Measurements from ENCODE around the gene ANKRD34B.

The ANKRD34B gene

DNA sequence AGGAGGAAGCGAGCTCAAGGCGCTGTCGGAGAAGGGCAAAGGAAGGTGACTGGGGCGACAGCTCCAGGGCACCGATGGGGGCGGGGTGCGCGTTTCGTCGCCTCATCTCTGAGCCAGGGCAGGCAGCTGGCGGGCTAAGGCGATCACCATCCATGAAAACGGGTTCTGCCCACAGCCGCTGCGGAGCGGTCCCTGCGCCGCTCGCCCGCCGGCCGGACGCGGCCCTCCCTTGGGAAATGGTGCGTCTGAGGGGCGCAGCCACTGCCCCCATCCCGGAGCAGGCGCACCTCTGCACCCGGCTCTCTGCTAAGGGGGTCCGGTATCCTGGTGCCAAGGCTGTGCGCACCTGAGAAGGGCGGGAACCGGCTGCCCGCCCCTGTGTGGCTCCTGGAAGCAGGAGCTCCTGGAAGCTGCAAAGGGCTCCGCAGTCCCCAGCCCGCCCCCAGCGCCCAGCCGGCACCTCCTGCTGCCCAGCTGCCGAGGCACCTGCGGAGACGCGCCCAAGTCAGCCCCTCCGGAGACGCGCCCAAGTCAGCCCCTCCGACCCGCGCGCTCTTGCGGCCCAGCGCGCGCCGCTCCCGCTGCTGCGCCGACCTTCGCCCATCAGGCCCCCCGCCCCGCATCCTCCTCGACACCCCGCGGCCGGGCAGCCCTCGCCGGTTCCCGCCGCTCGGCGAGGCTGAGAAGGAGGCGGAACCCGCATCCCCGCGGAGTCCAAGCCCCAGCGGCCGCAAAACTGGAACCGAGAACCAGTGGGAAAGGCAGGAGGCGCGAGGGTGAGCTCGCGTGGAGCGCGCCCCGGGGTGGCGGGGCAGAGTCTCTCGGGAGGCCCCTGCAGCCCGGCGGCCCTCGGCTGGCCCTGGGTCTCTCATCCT is 757 bp downstream of the ANKRD34B start:
- no peak for DNase-seq (ENCODE audit: low read depth in 2 of 2)

DNA sequence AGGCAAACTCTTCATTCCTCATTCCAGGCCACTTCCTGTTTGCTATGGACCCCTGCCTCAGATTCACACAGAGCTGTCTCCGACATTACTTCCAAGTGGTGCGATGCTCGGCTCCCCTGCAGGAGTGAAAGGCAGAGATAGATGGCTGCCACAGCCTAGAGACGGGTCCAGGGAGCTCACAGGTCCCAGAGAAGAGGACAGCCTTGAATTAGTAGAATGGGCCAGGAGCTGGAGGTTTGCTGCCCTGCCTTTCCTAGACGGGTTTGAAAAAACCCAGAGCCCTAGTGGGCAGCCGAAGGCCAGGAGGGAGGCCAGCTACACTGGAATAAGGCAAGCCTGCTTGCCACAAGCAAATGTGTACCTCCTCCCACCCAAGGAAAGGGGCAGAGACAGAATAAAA is 1.8 kb downstream of the ANKRD34B start:
- DNase-seq (ENCODE audit: low read depth in 2 of 2): no peak

DNA sequence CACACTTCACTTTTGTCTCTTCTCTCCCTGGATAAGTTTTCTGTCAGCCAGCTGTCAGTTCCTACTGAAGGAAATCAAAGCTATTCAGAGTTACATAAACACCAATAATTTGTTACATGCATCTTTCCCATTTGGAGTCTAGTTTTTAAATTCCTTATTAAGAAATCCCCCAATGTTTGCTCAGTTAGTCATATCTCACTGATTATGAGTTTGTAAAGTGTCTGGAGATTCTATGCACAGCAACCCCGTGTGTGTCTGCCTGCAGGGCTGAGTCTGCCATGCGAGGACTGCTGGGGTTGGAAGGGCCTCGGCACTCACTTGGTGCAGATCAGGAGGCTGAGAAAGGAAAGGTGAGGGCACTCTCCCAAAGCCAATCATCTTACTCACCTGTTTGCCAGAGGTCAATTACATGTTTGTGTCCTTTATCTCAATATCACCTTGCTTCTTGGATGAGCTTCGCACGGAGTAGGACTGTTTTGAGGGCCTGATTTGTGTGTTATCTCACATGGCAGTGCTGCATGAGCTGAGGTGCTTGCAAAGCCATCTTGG is 3.3 kb downstream of the ANKRD34B start:
- DNase-seq (ENCODE audit: low read depth in 2 of 2): no peak

DNA sequence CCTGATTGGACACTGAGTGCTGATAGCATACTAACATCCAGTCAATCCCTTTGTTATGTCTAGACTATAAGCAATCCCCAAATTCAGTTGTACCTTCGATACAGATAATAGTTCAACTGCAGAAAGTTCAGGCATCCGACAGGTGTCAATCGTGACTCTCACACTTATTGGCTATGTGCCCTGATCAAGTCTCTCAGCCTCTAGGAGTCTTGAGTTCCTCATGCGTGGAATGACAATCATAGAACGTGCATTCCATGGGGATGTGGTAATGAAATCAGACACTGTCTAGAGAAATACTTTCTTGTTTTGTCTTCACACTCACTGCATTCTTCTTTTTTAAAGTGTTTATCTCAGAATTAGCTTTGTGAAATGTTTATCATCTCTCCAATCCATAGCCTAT is 4.8 kb downstream of the ANKRD34B start:
- DNase-seq (ENCODE audit: low read depth in 2 of 2): no peak

DNA sequence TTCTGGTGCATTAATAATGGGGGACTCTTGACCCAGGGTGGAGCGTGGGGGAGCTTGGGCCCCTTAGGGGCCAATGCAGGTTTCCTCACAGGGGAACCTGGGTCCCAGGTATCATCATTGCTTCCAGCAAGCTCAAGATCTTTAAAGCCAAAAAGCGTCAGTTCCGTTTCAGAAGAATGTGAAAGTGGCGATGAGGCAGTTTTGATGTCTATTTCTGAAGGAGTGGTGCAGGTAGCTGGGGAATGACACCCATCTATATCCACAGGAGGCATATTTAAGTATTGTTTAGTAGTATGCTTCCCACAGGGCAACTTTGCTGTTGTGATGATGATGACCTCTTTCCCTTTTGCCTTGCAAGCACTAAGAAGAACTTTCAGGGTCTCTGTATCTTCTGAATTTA is 10.8 kb downstream of the ANKRD34B start:
- no peak for DNase-seq (ENCODE audit: low read depth in 2 of 2)

DNA sequence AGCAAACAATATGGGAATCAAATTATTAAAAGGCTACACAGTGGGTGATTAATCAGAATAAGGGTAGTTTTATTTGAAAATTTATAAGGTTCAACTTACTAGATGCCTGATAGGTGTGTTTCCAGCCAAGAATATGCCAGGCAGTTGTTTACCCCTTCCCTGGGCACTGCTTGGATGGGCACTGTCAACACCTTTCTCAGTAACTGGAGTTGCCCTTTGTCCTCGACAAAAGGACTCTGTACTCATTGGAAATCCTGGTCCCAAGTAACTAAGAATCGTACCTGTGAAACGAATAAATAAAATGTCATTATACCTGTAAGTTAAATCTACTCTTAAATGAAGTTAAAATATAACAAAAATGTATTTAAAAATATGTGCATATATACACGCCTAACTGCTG is 15.0 kb downstream of the ANKRD34B start:
- no peak for DNase-seq (ENCODE audit: low read depth in 2 of 2)

DNA sequence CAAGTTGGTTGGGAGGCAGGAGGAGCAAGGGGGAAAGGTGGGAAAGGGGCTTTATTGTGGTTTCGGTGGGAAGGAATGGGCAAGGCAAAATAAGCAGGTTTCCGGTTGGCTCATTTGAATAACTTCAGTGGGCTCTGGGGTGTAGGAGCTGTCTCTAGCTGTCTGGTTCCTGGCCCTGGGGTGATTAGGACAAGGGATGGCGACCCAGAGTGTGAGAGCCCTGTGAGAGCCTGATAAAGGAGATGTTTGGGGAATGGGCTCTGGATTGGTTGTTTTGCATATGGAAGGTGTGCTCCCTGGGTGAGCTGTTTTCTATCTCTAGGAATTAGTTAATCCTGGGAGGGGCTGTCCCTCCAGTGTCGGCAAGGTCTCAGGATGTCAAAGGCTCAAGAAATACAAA is 15.4 kb downstream of the ANKRD34B start:
- no peak for DNase-seq (ENCODE audit: low read depth in 2 of 2)

DNA sequence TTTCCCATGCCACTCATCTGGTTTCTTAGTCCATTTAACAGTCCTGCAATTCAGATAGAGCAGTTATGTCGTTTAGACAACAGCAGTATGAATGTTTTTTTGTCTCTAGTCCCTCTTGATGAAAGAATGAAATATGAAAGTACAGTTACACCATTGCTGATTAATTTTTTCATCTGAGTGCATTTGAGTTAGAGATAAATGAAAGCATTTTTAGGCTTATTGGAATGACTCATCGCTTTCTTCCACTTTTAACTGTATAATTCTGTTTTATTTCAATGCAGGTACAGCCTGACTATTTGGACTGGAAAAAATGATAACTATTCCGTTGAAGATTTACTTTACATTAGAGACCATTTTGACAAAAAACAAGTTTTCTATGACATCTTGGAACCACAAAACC is 28.7 kb downstream of the ANKRD34B start:
- DNase-seq (ENCODE audit: low read depth in 2 of 2): no peak

DNA sequence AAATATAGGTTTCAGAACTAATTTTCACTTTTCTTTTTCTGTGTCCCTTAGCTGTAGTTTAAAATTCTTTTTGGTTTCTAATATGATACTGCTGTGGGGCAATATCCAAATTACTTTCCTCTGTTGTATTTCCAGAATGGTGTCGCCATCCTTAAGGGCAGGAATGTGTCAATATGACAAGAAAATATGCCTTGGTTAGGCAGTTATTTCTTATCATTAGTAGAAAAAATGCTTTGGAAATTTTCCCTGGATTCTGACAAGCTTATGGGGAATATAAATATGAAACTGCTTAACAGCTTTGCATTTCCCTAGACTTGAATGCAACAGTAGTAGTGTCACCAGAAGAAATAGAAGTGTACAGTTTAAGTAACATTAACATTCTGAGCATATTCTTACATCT is 29.4 kb downstream of the ANKRD34B start:
- no peak for DNase-seq (ENCODE audit: low read depth in 2 of 2)

DNA sequence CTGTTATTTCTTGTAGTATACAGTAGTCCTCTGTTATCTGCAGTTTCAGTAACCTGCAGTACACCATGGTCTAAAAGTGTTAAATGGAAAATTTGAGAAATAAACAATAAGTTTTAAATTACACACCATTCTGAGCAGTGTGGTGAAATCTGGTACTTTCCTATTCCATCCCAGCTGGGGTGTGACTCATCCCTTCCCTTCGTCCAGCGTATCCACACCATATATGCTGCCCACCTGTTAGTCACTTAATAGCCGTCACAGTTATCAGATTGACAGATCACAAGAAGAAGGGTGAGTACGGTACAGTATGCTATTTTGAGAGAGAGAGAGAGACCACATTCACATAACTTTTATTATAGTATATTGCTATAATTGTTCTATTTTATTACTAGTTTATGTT is 53.3 kb downstream of the ANKRD34B start:
- DNase-seq (ENCODE audit: low read depth in 2 of 2): no peak

DNA sequence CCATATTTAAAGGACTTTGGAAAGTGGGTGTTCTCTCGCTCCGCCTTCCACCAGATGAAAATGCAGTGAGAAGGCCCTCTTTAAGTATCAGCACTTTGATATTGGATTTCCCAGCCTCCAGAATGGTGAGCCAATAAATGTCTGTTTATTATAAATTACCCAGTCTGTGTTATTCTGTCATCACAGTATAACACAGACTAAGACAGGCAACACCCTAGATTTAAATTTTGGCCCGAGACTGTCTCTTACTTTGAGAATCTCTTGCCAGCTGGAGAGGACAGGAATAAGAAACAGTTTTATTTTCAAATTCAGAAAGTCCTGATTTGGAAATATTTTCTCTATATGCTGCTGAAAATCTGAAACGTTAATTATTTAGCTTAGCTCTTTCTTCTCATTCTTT is 60.7 kb downstream of the ANKRD34B start:
- DNase-seq (ENCODE audit: low read depth in 2 of 2): no peak

DNA sequence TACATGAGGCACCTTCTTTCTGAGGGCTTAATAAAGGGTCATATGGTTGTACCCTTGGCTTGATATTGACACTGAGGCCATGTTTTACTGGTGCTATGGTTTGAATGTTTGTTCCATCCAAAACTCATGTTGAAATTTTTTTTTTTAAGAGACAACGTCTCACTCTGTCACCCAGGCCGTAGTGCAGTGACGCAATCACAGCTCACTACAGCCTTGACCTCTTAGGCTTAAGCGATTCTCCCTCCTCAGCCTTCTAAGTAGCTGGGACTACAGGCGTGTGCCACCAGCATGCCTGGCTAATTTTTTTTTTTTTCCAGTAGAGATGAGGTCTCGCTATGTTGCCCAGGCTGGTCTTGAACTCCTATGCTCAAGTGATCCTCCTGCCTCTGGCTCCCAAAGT is 61.2 kb downstream of the ANKRD34B start:
- no peak for DNase-seq (ENCODE audit: low read depth in 2 of 2)

DNA sequence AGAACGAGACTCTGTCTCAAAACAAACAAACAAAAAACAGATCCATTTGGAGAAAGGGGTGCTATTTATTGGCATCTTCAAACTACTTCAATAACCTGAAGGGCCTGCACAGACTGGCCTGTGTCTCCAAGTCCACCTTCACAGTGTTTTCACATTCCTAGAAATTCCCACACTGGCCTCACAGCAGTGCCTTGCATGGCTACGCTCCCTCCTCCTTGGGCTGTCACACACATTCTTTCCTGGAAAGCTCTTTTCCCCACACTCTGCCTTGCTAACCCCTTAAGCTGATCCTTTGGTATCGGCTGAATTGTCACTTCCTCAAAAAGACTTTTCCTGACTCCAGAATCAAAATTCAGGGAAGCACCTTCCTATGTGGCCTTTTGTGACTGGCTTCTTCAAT is 62.4 kb downstream of the ANKRD34B start:
- DNase-seq (ENCODE audit: low read depth in 2 of 2): no peak

Data from stimulated activated CD4-positive, alpha-beta T cell treated with anti-CD3 and anti-CD28 coated beads, Interleukin-1b, Interleukin-23, amount 100 ng/mL, for 4 hours (primary cell).